Cardiac fibroblast (primary cell): ENCODE measurements around the gene BAZ2B.

Experiments used
- DNase-seq, 2 donors: peaks; one replicate each; pipeline versions ENCODE4 v3.0.0 to v3.0.0-alpha.2; 2010; ENCODE audit warnings: low read depth in 2 of 2
- H3K4me3 ChIP-seq, 2 donors: replicated peaks in 1 of 2; 1 replicate in 1 of 2; 2 replicates in 1 of 2; pipeline ENCODE4 v1.5.1; 2011; ENCODE audit warnings: low read depth in 2 of 2, low read length in 2 of 2, mild to moderate bottlenecking in 2 of 2, moderate library complexity in 1 of 2
- TF ChIP-seq, protein P1 (sequence below): IDR thresholded peaks from one replicate; pipeline ENCODE4 v1.5.1; 2011; ENCODE audit warnings: low read depth, mild to moderate bottlenecking, low read length, inconsistent platforms

BAZ2B gene

DNA sequence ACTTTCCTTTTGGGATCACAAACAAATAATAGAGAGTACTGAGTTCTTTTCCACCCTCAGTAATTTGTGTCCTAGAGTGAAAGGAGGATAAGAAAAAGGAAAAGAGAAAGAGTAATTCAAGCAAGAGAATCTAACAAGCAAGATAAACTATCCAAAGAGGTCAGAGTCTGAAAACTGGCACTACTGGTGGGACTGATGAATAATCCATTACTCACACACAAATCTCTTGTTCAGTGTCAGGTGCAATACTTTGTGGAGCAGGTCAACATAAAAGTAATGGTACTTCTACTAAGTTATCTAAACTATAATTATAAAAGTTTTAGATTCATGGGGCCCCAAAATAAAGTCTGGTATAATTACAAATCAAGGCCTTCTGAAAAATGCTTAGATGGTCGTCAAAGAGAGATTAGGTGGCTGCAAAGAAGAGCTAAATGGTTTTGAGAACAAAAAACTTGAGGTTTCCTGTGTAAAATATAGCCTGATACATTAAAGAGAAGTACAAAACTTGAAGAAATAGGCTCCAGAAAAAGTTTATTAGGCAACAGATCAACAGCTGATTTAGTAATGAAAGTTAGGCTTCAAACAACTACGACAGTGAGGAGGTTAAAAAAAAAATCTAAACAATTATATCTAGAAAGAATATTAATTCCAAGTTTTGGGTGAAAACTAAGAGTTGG is 109.4 kb downstream of the BAZ2B start:
- H3K4me3 ChIP-seq = no peak overlapping the region
- TF ChIP-seq, protein P1, sequence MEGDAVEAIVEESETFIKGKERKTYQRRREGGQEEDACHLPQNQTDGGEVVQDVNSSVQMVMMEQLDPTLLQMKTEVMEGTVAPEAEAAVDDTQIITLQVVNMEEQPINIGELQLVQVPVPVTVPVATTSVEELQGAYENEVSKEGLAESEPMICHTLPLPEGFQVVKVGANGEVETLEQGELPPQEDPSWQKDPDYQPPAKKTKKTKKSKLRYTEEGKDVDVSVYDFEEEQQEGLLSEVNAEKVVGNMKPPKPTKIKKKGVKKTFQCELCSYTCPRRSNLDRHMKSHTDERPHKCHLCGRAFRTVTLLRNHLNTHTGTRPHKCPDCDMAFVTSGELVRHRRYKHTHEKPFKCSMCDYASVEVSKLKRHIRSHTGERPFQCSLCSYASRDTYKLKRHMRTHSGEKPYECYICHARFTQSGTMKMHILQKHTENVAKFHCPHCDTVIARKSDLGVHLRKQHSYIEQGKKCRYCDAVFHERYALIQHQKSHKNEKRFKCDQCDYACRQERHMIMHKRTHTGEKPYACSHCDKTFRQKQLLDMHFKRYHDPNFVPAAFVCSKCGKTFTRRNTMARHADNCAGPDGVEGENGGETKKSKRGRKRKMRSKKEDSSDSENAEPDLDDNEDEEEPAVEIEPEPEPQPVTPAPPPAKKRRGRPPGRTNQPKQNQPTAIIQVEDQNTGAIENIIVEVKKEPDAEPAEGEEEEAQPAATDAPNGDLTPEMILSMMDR = no peak
- DNase-seq = peak in 1 of 2 donors; percentile 27

- DNase-seq = no peak
- TF ChIP-seq, protein P1 = no peak
- H3K4me3 ChIP-seq = no peak overlapping the region
Measured at GRCh38 chr2:159506202-159506601, 110.1 kb downstream of the BAZ2B start.

GRCh38 chr2:159505196-159505595 is 111.2 kb downstream of the BAZ2B start:
- no peak for DNase-seq
- no peak overlapping the region for H3K4me3 ChIP-seq
- TF ChIP-seq, protein P1 = no peak

DNA sequence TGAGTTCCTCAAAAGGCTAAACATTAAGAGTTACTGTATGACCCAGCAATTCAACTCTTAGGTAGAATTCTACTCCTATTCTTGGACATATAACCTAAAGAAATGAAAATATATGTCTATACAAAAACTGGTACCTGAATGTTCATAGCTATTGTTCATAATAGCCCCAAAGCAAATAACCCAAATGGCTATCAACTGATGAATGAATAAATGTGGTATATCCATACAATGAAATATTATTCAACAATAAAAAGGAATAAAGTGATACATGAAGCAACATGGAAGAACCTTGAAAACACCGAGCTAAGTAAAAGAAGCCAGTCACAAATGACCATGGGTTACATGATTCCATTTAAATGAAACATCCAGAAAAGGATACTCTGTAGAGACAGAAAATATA is 114.6 kb downstream of the BAZ2B start:
- no peak overlapping the region for H3K4me3 ChIP-seq
- TF ChIP-seq, protein P1 = no peak
- no peak for DNase-seq

DNA sequence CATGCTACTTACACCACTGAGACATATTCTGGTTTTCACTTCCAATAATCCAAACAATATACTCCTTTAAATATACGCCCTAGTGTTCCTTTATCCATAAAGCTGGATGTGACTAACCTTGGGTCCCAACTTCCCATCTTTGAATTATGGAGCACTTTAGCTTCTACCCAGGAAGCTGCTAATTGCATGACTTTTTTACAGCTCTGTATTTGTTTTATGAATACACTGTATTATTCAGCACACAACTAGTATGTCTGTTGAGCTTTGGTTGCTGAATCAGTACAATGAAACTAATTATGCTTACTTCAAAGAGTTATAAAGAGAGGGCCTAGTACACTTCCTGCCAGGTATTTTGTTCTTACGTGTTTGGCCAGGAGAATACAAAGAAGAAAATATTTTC is 118.5 kb downstream of the BAZ2B start:
- no peak for DNase-seq
- TF ChIP-seq, protein P1 = no peak
- H3K4me3 ChIP-seq = no peak overlapping the region

DNA sequence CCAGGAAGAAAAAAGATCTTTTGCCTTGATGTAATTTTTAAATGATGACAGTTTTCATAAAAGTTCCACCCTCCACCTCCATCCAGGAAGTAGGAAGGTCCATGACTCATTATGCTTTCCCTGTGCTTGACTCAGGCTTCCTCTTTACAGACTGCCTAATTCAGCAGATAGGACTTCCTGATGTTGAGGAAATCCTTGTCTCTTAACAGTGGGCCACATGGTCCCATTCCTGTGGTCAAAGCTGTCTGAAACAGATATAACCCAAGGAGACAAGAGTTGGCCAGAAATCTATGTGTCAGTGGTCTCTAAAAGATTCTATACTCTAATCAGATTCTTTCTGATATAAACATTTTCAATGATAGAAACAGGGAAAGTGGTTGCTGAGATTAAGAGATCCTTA is 119.1 kb downstream of the BAZ2B start:
- no peak overlapping the region for H3K4me3 ChIP-seq
- peak; percentile 88 to 93 for DNase-seq
- TF ChIP-seq, protein P1 = no peak

DNA sequence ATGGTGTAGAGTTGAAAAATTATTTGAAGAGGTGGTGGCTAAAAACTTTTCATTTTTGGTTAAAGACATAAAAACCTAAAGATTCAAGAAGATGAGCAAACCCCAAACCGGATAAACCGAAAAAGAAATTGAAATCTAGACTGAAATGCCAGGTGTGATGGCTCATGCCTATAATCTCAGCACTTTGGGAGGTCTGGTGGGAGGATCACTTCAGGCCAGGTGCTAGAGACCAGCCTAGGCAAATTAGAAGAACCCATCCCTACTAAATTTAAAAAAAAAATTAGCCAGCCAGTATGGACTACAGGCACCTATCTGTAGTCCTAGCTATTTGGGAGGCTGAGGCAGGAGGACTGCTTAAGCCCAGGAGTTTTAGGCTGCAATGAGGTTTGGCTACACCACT is 126.9 kb downstream of the BAZ2B start:
- TF ChIP-seq, protein P1 = no peak
- DNase-seq = no peak

More for the DNA sequence above, 126.9 kb downstream of the BAZ2B start:
- no peak overlapping the region for H3K4me3 ChIP-seq
